Fibroblast of lung (primary cell): ENCODE data around the gene PLB1. TPM values are rescaled to one million over a fixed set of nuclear protein-coding genes. Genes with fewer than 3 reads are reported as not detected.

Experiments
- DNase-seq, 2 donors: peaks; one replicate each; pipeline versions ENCODE4 v3.0.0 to v3.0.0-alpha.2; 2010; ENCODE audit warnings: low read depth in 2 of 2
- H2AFZ ChIP-seq: 2 replicates; pipeline ENCODE4 v1.5.1; 2012; ENCODE audit warnings: low read length, control low read depth, inconsistent platforms
- H3K27ac ChIP-seq: 2 replicates; pipeline ENCODE4 v1.5.1; 2011; ENCODE audit warnings: low read length, control low read depth; ENCODE audit not compliant: insufficient read depth
- H3K27me3 ChIP-seq: 2 replicates; pipeline ENCODE4 v1.5.1; 2011; ENCODE audit warnings: mild to moderate bottlenecking, low read length; ENCODE audit not compliant: control insufficient read depth, insufficient read depth
- H3K36me3 ChIP-seq: 2 replicates; pipeline ENCODE4 v1.5.1; 2011; ENCODE audit warnings: low read length; ENCODE audit not compliant: control insufficient read depth, insufficient read depth
- H3K4me1 ChIP-seq: 2 replicates; pipeline ENCODE4 v1.5.1; 2011; ENCODE audit warnings: low read length; ENCODE audit not compliant: control insufficient read depth, insufficient read depth; ENCODE audit errors: extremely low read depth
- H3K4me2 ChIP-seq: 2 replicates; pipeline ENCODE4 v1.5.1; 2011; ENCODE audit warnings: low read length, control low read depth; ENCODE audit not compliant: insufficient read depth; ENCODE audit errors: extremely low read depth
- H3K4me3 ChIP-seq, 4 experiments: fragments of 200-600 bp in 1 of 4; sonication (generic) in 1 of 4; replicated peaks in 1 of 4; 2 replicates each; pipeline ENCODE4 v1.5.1; 2011 to 2016; ENCODE audit warnings: low read length in 4 of 4, low read depth in 3 of 4, mild to moderate bottlenecking in 3 of 4, control low read depth in 2 of 4, inconsistent platforms in 1 of 4, mixed read lengths in 1 of 4; ENCODE audit not compliant: insufficient read depth in 1 of 4; ENCODE audit errors: control extremely low read depth in 1 of 4
- H3K79me2 ChIP-seq: 2 replicates; pipeline ENCODE4 v1.5.1; 2012; ENCODE audit warnings: mild to moderate bottlenecking, low read length, inconsistent platforms; ENCODE audit not compliant: control insufficient read depth, insufficient read depth
- H3K9ac ChIP-seq: 2 replicates; pipeline ENCODE4 v1.5.1; 2011; ENCODE audit warnings: mild to moderate bottlenecking, low read length, control low read depth; ENCODE audit not compliant: insufficient read depth
- H3K9me3 ChIP-seq: 2 replicates; pipeline ENCODE4 v1.5.1; 2012; ENCODE audit warnings: low read depth, low read length; ENCODE audit not compliant: control insufficient read depth, insufficient read depth
- H4K20me1 ChIP-seq: 2 replicates; pipeline ENCODE4 v1.5.1; 2011; ENCODE audit warnings: low read length; ENCODE audit not compliant: control insufficient read depth, insufficient read depth; ENCODE audit errors: extremely low read depth
- EZH2 ChIP-seq: IDR thresholded peaks from 2 replicates; pipeline ENCODE4 v1.5.1; 2012; ENCODE audit warnings: low read length, control low read depth, mild to moderate bottlenecking; ENCODE audit errors: missing control alignments
- polyA plus RNA-seq, 2 donors: library from polyadenylated mRNA; depleted of rRNA in 1 of 2; stranded (reverse) in 1 of 2; unstranded in 1 of 2; fragments of >200 nt; gene quantifications; 2 replicates each; pipeline ENCODE4 v1.2.1, GENCODE V29; 2011 to 2012; ENCODE audit warnings: missing spikeins in 1 of 2
- total RNA-seq: library from RNA; depleted of rRNA; stranded (reverse); fragments of >200 nt; gene quantifications from 2 replicates; pipeline ENCODE4 v1.2.1, GENCODE V29; 2014
- TF ChIP-seq, protein P1 (sequence below), 2 donors: IDR thresholded peaks in 1 of 2; conservative IDR thresholded peaks in 1 of 2; 1 replicate in 1 of 2; 2 replicates in 1 of 2; pipeline ENCODE4 v1.5.1; 2011 to 2012; ENCODE audit warnings: low read length in 2 of 2, control low read depth in 1 of 2, inconsistent platforms in 1 of 2, low read depth in 1 of 2, mild to moderate bottlenecking in 1 of 2

The PLB1 gene
- total and polyA plus RNA-seq, 2 donors (not counting 1 experiment from before 2014, with no cell fraction given): 0.70 to 1.8 TPM

- H3K9ac ChIP-seq: no peak overlapping the region
- no peaks in the 10 kb centered on the region for H3K4me1 ChIP-seq
- no peak for DNase-seq
- H3K27ac ChIP-seq: no peak overlapping the region
- H3K36me3 ChIP-seq: no peaks in the 10 kb centered on the region
- no peak overlapping the region for H3K4me2 ChIP-seq
- peaks cover 13% of the 10 kb centered on the region for H3K27me3 ChIP-seq
- no peak overlapping the region for H2AFZ ChIP-seq
- TF ChIP-seq, protein P1, sequence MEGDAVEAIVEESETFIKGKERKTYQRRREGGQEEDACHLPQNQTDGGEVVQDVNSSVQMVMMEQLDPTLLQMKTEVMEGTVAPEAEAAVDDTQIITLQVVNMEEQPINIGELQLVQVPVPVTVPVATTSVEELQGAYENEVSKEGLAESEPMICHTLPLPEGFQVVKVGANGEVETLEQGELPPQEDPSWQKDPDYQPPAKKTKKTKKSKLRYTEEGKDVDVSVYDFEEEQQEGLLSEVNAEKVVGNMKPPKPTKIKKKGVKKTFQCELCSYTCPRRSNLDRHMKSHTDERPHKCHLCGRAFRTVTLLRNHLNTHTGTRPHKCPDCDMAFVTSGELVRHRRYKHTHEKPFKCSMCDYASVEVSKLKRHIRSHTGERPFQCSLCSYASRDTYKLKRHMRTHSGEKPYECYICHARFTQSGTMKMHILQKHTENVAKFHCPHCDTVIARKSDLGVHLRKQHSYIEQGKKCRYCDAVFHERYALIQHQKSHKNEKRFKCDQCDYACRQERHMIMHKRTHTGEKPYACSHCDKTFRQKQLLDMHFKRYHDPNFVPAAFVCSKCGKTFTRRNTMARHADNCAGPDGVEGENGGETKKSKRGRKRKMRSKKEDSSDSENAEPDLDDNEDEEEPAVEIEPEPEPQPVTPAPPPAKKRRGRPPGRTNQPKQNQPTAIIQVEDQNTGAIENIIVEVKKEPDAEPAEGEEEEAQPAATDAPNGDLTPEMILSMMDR (conservative IDR thresholded peaks at IDR 0.05 in 1 of 2, IDR thresholded peaks at IDR 0.05 in 1 of 2; ENCODE audit: low read depth in 1 of 2, low read length in 2 of 2): no peak
- no peak for TF ChIP-seq EZH2
- no peaks in the 10 kb centered on the region for H3K9me3 ChIP-seq
- H3K79me2 ChIP-seq: no peaks in the 10 kb centered on the region
- no peaks in the 10 kb centered on the region for H4K20me1 ChIP-seq
- H3K4me3 ChIP-seq: no peak overlapping the region
Measured at GRCh38 chr2:28538652-28539051, 42.8 kb downstream of the PLB1 start.

DNA sequence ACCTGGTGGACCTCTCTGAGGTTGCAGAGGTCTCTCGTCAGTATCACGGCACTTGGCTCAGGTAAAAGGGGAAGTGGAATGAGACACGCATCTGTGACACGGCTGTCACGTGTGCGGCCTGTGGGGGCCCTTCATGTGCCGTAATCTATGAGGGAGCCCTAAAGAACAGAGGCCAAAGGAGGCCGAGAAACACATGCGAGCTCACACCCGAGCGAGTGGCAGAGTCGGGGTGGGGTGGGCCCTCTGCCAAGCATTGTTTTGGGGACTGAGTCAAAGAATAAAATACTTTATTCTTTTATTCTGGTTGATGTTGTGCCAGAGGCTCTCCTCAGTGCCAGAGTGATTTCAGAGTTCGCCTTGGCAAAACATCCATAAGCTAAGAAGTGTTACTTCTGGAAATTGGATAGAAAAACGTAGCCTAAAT is 43.3 kb downstream of the PLB1 start:
- no peaks in the 10 kb centered on the region for H3K79me2 ChIP-seq
- H3K27me3 ChIP-seq: peaks cover 13% of the 10 kb centered on the region
- H3K4me1 ChIP-seq: peaks cover 1% of the 10 kb centered on the region
- H3K4me3 ChIP-seq: no peak overlapping the region
- no peak overlapping the region for H2AFZ ChIP-seq
- no peaks in the 10 kb centered on the region for H3K9me3 ChIP-seq
- no peak overlapping the region for H3K9ac ChIP-seq
- no peak overlapping the region for H3K4me2 ChIP-seq
- no peak for DNase-seq
- no peak for TF ChIP-seq EZH2
- TF ChIP-seq, protein P1 (conservative IDR thresholded peaks at IDR 0.05 in 1 of 2, IDR thresholded peaks at IDR 0.05 in 1 of 2; ENCODE audit: low read depth in 1 of 2, low read length in 2 of 2): no peak
- H3K36me3 ChIP-seq: no peaks in the 10 kb centered on the region
- no peaks in the 10 kb centered on the region for H4K20me1 ChIP-seq
- H3K27ac ChIP-seq: no peak overlapping the region

GRCh38 chr2:28543316-28544035 is 47.6 kb downstream of the PLB1 start:
- H2AFZ ChIP-seq: no peak overlapping the region
- no peaks in the 10 kb centered on the region for H3K36me3 ChIP-seq
- no peak overlapping the region for H3K27ac ChIP-seq
- no peak overlapping the region for H3K4me3 ChIP-seq
- no peaks in the 10 kb centered on the region for H3K79me2 ChIP-seq
- no peak overlapping the region for H3K9ac ChIP-seq
- no peak overlapping the region for H3K4me2 ChIP-seq
- H3K4me1 ChIP-seq: peaks cover 2% of the 10 kb centered on the region
- TF ChIP-seq, protein P1 (conservative IDR thresholded peaks at IDR 0.05 in 1 of 2, IDR thresholded peaks at IDR 0.05 in 1 of 2; ENCODE audit: low read depth in 1 of 2, low read length in 2 of 2): no peak
- TF ChIP-seq EZH2: no peak
- no peak for DNase-seq
- no peaks in the 10 kb centered on the region for H3K9me3 ChIP-seq
- peaks cover 5% of the 10 kb centered on the region for H3K27me3 ChIP-seq
- H4K20me1 ChIP-seq: no peaks in the 10 kb centered on the region
